Adrenal gland (tissue), 12 donors: ENCODE measurements around the gene SIM2. TPM values are rescaled to one million over a fixed set of nuclear protein-coding genes. Genes with fewer than 3 reads are reported as not detected.

Experiments used
- DNase-seq, 7 donors: peaks; one replicate each; pipeline ENCODE4 v3.0.0-alpha.2; 2019 to 2020
- H3K27ac ChIP-seq, 5 donors: fragments of 200-600 bp; sonication (generic) in 4 of 5; 1 replicate in 3 of 5; 2 replicates in 2 of 5; pipeline versions ENCODE4 v1.5.1 to v1.8.0; 2016 to 2020; ENCODE audit warnings: mild to moderate bottlenecking in 1 of 5
- H3K27me3 ChIP-seq: fragments of 200-600 bp; 2 replicates; pipeline ENCODE4 v1.8.0; 2021
- H3K36me3 ChIP-seq, 2 donors: fragments of 200-600 bp; replicated peaks in 1 of 2; 1 replicate in 1 of 2; 2 replicates in 1 of 2; pipeline versions ENCODE4 v1.5.1 to v1.8.0; 2018 to 2022
- H3K4me1 ChIP-seq, 2 donors: fragments of 200-600 bp; replicated peaks in 1 of 2; 1 replicate in 1 of 2; 2 replicates in 1 of 2; pipeline versions ENCODE4 v1.5.1 to v1.8.0; 2018 to 2021
- H3K4me3 ChIP-seq, 4 donors: fragments of 200-600 bp; sonication (generic) in 3 of 4; one replicate each; pipeline ENCODE4 v1.5.1; 2016 to 2018
- H3K9me3 ChIP-seq, 3 donors: fragments of 200-600 bp; sonication (generic) in 1 of 3; replicated peaks in 1 of 3; 1 replicate in 2 of 3; 2 replicates in 1 of 3; pipeline versions ENCODE4 v1.5.1 to v1.8.0; 2016 to 2021
- POLR2A ChIP-seq, 2 donors: fragments of 450-650 bp; IDR thresholded peaks; one replicate each; pipeline ENCODE4 v1.6.1; 2017; ENCODE audit warnings: antibody characterized with exemption in 2 of 2, mild to moderate bottlenecking in 2 of 2, moderate library complexity in 1 of 2
- WGBS, 4 donors: extraction: QIAGEN DNeasy Blood & Tissue Kit in 2 of 4; methylation state at CpG; one replicate each; pipeline versions ENCODE4 v1.1.5 to v1.1.7; 2013 to 2017; 5-methylcytosine and 5-hydroxymethylcytosine counted together
- intact Hi-C, 2 donors: fragments of 100-400 bp; cut with DNase I; formaldehyde crosslinking; loops; one replicate each; pipeline versions ENCODE4 v1.14.1 to v1.15.0; 2022 to 2023
- polyA plus RNA-seq, 3 donors: library from polyadenylated mRNA; stranded (reverse); fragments of 200-250 nt in 2 of 3; fragments of 350-450 nt in 1 of 3; fragmentation: Illumina TruSeq in 1 of 3; extraction: RNeasy Lipid Tissue Mini Kit (QIAGEN cat#74804) in 1 of 3; gene quantifications; one replicate each; pipeline ENCODE4 v1.2.3, GENCODE V29; 2013 to 2014
- total RNA-seq, 9 donors: library from RNA; depleted of rRNA in 4 of 9; stranded (reverse); fragments of >200 nt in 4 of 9; fragments of 120-200 nt in 1 of 9; fragmentation: NEBNext Ultra II Directional in 1 of 9; extraction: Animal tissue kit (Norgen Biotek cat#: 25700) in 1 of 9; gene quantifications; one replicate each; pipeline versions ENCODE4 v1.1.0 to v1.2.4, GENCODE V29; 2013 to 2023
- TF ChIP-seq, protein P1 (sequence below), 6 experiments: fragments of 450-650 bp in 4 of 6; fragments of 200-600 bp in 2 of 6; sonication (generic) in 1 of 6; IDR thresholded peaks; 1 replicate in 5 of 6; 2 replicates in 1 of 6; pipeline versions ENCODE4 v1.5.1 to v1.8.0; 2016 to 2021; ENCODE audit warnings: antibody characterized with exemption in 6 of 6, mild to moderate bottlenecking in 2 of 6, moderate library complexity in 1 of 6
- donor health status: healthy with polysubstance abuse.
- donor health status: Bipolar disorder and iron deficiency.
- donor health status: DM: yes; HTN: yes; CAD: no.
- donor health status: DM: no; HTN: no; CAD: no.
- donor health status: DM: no; HTN: no; CAD: no.
- donor health status: DM: yes; HTN: yes; CAD: no.

Gene SIM2
- total and polyA plus RNA-seq, 12 donors = 0.03 to 0.55 (median 0.15) TPM; not detected in 5

DNA sequence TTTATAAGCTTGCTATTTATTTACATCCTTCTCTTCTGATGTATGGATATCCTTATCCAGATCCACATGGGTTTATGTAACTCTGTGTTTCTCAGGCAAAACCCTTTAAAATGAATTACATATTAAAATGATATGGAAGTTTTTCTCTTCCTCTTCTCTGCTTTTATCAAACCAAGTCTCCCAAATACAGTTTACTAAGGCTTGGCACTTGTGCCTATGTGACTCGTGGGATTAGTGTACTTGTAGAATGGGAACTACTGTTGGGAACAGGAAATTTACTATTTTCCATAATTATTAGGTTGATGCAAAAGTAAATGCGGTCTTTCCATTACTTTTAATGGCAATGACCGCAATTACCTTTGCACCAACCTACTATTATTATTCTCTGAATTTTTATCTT is 14.8 kb downstream of the SIM2 start:
- Histone ChIP-seq H3K27ac (no peak overlapping the region), H3K36me3 (no peaks in the 10 kb centered on the region), H3K27me3 (peaks cover 77% of the 10 kb centered on the region), H3K4me3 (no peak overlapping the region), H3K9me3 (no peaks in the 10 kb centered on the region), H3K4me1 (peaks cover 0 to 8% of the 10 kb centered on the region in 2 donors)
- 60 to 65% (median 63%) methylated on average over 3 of the region's 3 CpGs for WGBS, 4 donors
- no peak for DNase-seq
- intact Hi-C loops = no loop called here
- TF ChIP-seq POLR2A (IDR thresholded peaks at IDR 0.05) = no peak
- TF ChIP-seq, protein P1, sequence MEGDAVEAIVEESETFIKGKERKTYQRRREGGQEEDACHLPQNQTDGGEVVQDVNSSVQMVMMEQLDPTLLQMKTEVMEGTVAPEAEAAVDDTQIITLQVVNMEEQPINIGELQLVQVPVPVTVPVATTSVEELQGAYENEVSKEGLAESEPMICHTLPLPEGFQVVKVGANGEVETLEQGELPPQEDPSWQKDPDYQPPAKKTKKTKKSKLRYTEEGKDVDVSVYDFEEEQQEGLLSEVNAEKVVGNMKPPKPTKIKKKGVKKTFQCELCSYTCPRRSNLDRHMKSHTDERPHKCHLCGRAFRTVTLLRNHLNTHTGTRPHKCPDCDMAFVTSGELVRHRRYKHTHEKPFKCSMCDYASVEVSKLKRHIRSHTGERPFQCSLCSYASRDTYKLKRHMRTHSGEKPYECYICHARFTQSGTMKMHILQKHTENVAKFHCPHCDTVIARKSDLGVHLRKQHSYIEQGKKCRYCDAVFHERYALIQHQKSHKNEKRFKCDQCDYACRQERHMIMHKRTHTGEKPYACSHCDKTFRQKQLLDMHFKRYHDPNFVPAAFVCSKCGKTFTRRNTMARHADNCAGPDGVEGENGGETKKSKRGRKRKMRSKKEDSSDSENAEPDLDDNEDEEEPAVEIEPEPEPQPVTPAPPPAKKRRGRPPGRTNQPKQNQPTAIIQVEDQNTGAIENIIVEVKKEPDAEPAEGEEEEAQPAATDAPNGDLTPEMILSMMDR (IDR thresholded peaks at IDR 0.05) = no peak

DNA sequence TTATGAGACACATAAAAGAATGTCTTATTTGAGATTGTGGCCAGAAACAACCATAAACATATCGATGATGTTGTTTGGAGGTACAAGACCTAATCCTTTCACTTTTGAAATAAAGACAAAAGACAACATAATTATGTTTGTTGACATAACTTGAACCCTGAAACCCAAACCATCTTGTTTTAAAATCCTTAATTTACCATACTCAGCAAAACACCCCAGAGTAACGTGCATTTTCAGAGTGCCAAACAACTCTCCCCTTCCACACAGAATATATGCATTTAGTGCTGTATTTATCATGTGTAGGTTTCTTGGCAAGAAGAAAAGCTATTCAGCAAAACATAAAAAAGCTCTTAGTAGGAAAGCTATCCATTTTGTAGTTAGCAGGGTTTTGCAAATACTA is 17.5 kb downstream of the SIM2 start:
- Histone ChIP-seq H3K27me3 (peaks cover 58% of the 10 kb centered on the region), H3K27ac (no peak overlapping the region), H3K9me3 (no peaks in the 10 kb centered on the region), H3K36me3 (no peaks in the 10 kb centered on the region), H3K4me1 (no peaks in the 10 kb centered on the region), H3K4me3 (no peak overlapping the region)
- WGBS, 4 donors = 72 to 82% (median 77%) methylated on average over 2 of the region's 2 CpGs
- TF ChIP-seq POLR2A (IDR thresholded peaks at IDR 0.05) = no peak
- TF ChIP-seq, protein P1 (IDR thresholded peaks at IDR 0.05) = no peak
- no peak for DNase-seq
- intact Hi-C loops = no loop called here

DNA sequence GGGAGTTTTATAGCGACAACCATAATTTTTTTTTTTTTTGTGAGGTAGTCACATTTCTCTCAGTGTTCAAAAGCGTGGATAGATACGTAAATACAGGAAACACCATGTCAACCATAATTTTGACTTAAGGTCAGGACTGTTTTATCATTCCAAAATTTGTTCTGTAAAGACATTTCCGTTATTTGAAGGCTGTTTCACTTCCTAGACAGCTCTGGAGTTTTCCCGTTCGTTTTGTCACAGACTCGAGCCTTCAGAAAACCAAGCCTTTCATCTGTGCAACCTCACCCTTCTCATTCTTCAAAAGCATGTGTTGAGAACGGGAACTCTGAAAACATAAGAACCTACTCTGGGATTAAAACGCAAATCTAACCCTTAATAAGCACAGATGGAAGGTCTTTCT is 17.9 kb downstream of the SIM2 start:
- Histone ChIP-seq H3K4me3 (no peak overlapping the region), H3K9me3 (no peaks in the 10 kb centered on the region), H3K36me3 (no peaks in the 10 kb centered on the region), H3K27me3 (peaks cover 57% of the 10 kb centered on the region), H3K27ac (no peak overlapping the region), H3K4me1 (no peaks in the 10 kb centered on the region)
- 49 to 69% (median 52%) methylated on average over 9 of the region's 9 CpGs for WGBS, 4 donors
- TF ChIP-seq, protein P1 (IDR thresholded peaks at IDR 0.05) = no peak
- no peak for TF ChIP-seq POLR2A (IDR thresholded peaks at IDR 0.05)
- intact Hi-C loops = no loop called here
- DNase-seq = no peak

DNA sequence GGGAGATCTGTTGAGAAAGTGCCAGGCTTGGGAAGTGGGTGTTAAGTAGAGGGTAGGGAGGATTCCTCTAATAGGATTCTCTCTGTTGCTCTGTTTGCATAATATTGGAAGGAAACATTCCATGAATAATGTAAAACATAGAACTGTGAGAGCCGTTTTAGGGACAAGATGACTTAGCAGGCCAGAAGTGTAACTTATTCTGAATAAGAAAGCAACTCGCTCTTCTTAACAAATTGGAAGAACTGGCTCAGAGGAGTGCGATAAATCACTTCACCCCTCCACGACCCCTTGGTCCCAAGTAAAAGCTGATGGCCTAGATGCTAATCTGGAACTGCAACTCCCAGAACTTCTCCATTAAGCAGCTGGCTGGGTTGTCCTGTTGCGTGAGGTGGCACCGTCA is 19.1 kb downstream of the SIM2 start:
- Histone ChIP-seq H3K27ac (no peak overlapping the region), H3K27me3 (peaks cover 53% of the 10 kb centered on the region), H3K36me3 (no peaks in the 10 kb centered on the region), H3K4me3 (no peak overlapping the region), H3K4me1 (no peaks in the 10 kb centered on the region), H3K9me3 (no peaks in the 10 kb centered on the region)
- no peak for DNase-seq
- intact Hi-C loops = no loop called here
- 82 to 88% (median 84%) methylated on average over 6 of the region's 6 CpGs for WGBS, 4 donors
- TF ChIP-seq, protein P1 (IDR thresholded peaks at IDR 0.05) = no peak
- TF ChIP-seq POLR2A (IDR thresholded peaks at IDR 0.05) = no peak
